HEK293T (cell line): ENCODE measurements around the gene TBX10.
"Not testable (repeated sequence)": the region's sequence is repeated elsewhere in the genome, so short reads cannot be mapped to it uniquely, and the experiment has no call there.

Experiments
- CTCF ChIA-PET: fragments of 350-600 bp; formaldehyde crosslinking; extraction: SDS; loops from one replicate; lab custom pipeline; 2021; ENCODE audit warnings: antibody characterized with exemption, inconsistent platforms; lab: Yijun Ruan, JAX
- POLR2A ChIA-PET: fragments of 350-600 bp; formaldehyde crosslinking; extraction: SDS; loops from one replicate; lab custom pipeline; 2020; ENCODE audit warnings: antibody characterized with exemption, inconsistent platforms; lab: Yijun Ruan, JAX
- DNase-seq: peaks from one replicate; pipeline ENCODE4 v3.0.0; 2012; ENCODE audit warnings: mixed read lengths; ENCODE audit errors: extremely low spot score
- ARNT ChIP-seq: fragments of 450-650 bp; IDR thresholded peaks from 2 replicates; pipeline ENCODE4 v1.6.1; 2017; ENCODE audit warnings: mild to moderate bottlenecking
- BHLHE40 ChIP-seq: fragments of 450-650 bp; IDR thresholded peaks from 2 replicates; pipeline ENCODE4 v1.6.1; 2016; ENCODE audit warnings: mild to moderate bottlenecking, moderate library complexity, borderline replicate concordance
- CTBP1 ChIP-seq: fragments of 450-650 bp; IDR thresholded peaks from 2 replicates; pipeline ENCODE4 v1.6.1; 2016; ENCODE audit warnings: borderline replicate concordance
- ELF4 ChIP-seq: fragments of 450-650 bp; IDR thresholded peaks from 2 replicates; pipeline ENCODE4 v1.6.1; 2017; ENCODE audit warnings: antibody characterized with exemption
- FOXA1 ChIP-seq: fragments of 450-650 bp; IDR thresholded peaks from 2 replicates; pipeline ENCODE4 v1.6.1; 2016; ENCODE audit warnings: mild to moderate bottlenecking
- FOXK2 ChIP-seq: fragments of 450-650 bp; IDR thresholded peaks from 2 replicates; pipeline ENCODE4 v1.6.1; 2016; ENCODE audit warnings: mild to moderate bottlenecking
- FOXM1 ChIP-seq: fragments of 450-650 bp; IDR thresholded peaks from 2 replicates; pipeline ENCODE4 v1.6.1; 2017; ENCODE audit warnings: mild to moderate bottlenecking, borderline replicate concordance
- HDGF ChIP-seq: fragments of 450-650 bp; IDR thresholded peaks from 2 replicates; pipeline ENCODE4 v1.6.1; 2017; ENCODE audit warnings: antibody characterized with exemption, borderline replicate concordance
- L3MBTL2 ChIP-seq: fragments of 450-650 bp; conservative IDR thresholded peaks from 2 replicates; pipeline ENCODE4 v1.6.1; 2016; ENCODE audit warnings: mild to moderate bottlenecking
- LEF1 ChIP-seq: fragments of 450-650 bp; IDR thresholded peaks from 2 replicates; pipeline ENCODE4 v1.6.1; 2017; ENCODE audit warnings: mild to moderate bottlenecking, borderline replicate concordance
- NFRKB ChIP-seq: fragments of 450-650 bp; IDR thresholded peaks from 2 replicates; pipeline ENCODE4 v1.6.1; 2016; ENCODE audit warnings: mild to moderate bottlenecking, moderate library complexity
- PKNOX1 ChIP-seq: fragments of 450-650 bp; IDR thresholded peaks from 2 replicates; pipeline ENCODE4 v1.6.1; 2016
- SP1 ChIP-seq: fragments of 450-650 bp; IDR thresholded peaks from 2 replicates; pipeline ENCODE4 v1.6.1; 2017
- SUZ12 ChIP-seq: fragments of 450-650 bp; IDR thresholded peaks from 2 replicates; pipeline ENCODE4 v1.6.1; 2016; ENCODE audit warnings: mild to moderate bottlenecking
- TARDBP ChIP-seq: fragments of 450-650 bp; IDR thresholded peaks from 2 replicates; pipeline ENCODE4 v1.6.1; 2016
- ZNF384 ChIP-seq: fragments of 450-650 bp; IDR thresholded peaks from 2 replicates; pipeline ENCODE4 v1.6.1; 2016

Gene TBX10

DNA sequence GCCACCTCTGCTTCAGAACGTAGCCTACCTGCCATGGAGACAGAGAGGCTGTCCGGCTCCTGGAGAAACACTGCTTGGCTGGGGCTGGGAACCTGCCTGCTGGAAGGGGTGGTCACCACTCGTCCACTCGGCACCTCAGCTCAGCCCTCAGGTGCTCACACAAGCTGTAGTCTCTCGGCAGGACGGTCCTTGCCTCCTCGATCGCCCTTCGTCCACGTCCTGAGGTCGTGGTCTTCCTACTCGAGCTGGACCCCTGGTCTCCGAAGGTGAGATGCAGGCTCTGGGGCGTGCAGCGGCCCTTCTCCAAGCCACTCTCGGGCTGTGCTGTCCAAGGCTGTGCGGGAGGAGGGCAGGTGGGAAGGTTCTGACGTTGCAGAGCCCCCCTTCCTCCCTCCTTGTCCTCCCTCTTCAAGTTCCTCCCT, at the start of gene TBX10:
TBX10 (minus strand) TSS at position 326 of the 422 bp plus-strand sequence; CDS start at position 35, 291 bp downstream.
- ChIA-PET CTCF (interaction anchor here (0.7 to 1.8 kb wide), 2 partner anchors 9 to 10 kb away, joined by 4 to 7 read pairs; partner anchors contain the start of gene NUDT8), POLR2A (no interaction called here)
- no peak for TF ChIP-seq FOXK2
- TF ChIP-seq SUZ12 = no peak
- TF ChIP-seq FOXM1 = no peak
- TF ChIP-seq HDGF = no peak
- DNase-seq = no peak

DNA sequence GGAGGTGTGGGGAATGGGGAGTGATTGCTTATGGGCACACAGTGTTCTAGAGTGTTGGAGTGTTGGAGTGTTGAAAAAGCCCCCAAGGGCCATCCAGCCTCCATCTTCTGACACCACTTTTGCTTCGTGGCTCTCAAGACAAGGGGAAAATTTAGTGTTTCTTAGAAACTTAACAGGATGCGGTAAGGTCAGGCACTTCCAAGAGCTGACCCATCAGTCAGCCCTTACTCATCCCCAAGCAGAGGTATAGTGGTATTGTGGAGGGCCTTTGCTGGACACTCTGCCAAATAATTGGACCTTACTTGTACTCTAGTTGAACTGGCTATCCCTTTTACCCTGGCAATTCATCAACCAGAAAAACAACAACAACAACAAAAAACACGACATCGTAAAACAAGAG, 49.6 kb upstream of the TBX10 start:
- ChIA-PET CTCF (no interaction called here), POLR2A (no interaction called here)
- TF ChIP-seq FOXA1 (no peak), SUZ12 (no peak), TARDBP (no peak), FOXM1 (no peak), ARNT (no peak), LEF1 (no peak), BHLHE40 (no peak), PKNOX1 (no peak), FOXK2 (no peak), ELF4 (no peak), CTBP1 (no peak), SP1 (no peak), NFRKB (no peak), ZNF384 (no peak), L3MBTL2 (no peak), HDGF (no peak)
- DNase-seq = no peak

DNA sequence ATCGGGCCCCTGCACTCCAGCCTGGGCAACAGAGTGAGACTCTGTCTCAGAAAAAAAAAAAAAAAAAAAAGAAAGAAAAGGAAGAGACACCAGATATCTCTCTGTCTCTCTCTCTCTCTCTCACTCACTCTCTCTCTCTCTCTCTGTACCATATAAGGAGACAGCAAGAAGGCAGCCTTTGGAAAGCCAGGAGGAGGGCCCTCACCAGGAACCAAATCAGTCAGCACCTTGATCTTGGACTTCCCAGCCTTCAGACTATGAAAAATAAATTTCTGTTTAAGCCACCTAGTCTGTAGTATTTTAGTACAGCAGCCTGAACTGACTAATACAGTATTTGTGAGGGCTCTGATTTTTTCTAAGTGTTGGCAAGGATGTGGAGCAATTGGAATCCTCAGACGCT, 48.4 kb upstream of the TBX10 start:
- DNase-seq = no peak
- ChIA-PET CTCF (no interaction called here), POLR2A (no interaction called here)
- TF ChIP-seq TARDBP = no peak
- TF ChIP-seq SP1 = no peak

GRCh38 chr11:67685641-67686332, 46.2 kb upstream of the TBX10 start:
- CTCF ChIA-PET = interaction anchor here (0.9 to 1.0 kb wide), 2 partner anchors 10 to 26 kb away, joined by 4 read pairs; no protein-coding TSS in a partner anchor

GRCh38 chr11:67682126-67683034, 42.8 kb upstream of the TBX10 start:
- CTCF ChIA-PET = interaction anchor here (0.6 kb wide), 1 partner anchor 26 kb away, joined by 3 read pairs; no protein-coding TSS in a partner anchor
- DNase-seq = not testable (repeated sequence)

More at GRCh38 chr11:67685641-67686332, 46.2 kb upstream of the TBX10 start:
- DNase-seq, POLR2A ChIA-PET: not testable (repeated sequence)

GRCh38 chr11:67680696-67681470, 41.3 kb upstream of the TBX10 start:
- ChIA-PET POLR2A (no interaction called here), CTCF (no interaction called here)
- no peak for DNase-seq
- TF ChIP-seq SP1 = no peak

More at GRCh38 chr11:67682126-67683034, 42.8 kb upstream of the TBX10 start:
- POLR2A ChIA-PET = not testable (repeated sequence)

DNA sequence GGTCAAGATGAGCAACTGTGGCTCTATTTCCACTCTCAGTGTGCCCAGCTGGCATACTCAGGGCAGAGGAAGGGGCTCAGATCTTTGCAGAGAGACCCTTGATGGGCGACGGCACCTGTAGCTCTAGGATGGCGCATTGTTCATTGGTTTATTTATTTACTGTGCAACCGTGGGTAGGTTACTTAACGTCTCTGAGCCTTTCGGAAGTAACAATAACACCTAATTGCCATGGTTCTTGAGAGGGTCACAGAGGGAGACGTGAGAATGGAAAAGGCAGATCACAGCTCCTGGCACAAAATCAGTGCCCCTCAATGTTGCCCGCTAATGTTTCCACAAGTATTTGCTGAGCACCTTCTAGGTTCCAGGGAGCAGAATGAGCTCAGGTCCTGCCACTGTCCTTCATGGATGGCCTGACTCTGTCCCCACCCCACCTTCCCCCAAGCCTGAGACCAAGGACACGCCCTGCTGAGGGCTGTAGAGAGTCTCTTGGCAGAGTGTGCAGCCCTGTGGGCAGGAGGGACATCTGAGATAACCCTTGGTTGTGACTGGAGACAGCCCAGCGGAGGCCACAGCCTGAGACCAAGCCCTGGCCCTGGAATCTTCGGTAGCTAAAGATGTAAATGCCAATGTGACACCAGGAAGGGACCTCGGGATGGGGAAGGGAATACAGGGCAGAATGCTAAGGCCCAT, 35.6 kb upstream of the TBX10 start:
- TF ChIP-seq L3MBTL2 (no peak), ELF4 (no peak), TARDBP (no peak), ZNF384 (no peak), FOXM1 (no peak), BHLHE40 (no peak), FOXA1 (no peak), CTBP1 (no peak), HDGF (no peak), FOXK2 (no peak)
- DNase-seq = no peak
- CTCF ChIA-PET = no interaction called here
- POLR2A ChIA-PET = no interaction called here

GRCh38 chr11:67674442-67674871, 34.9 kb upstream of the TBX10 start, which contains the start of gene ALDH3B2:
Gene ALDH3B2, minus strand, starts transcription at chr11:67674623. Its CDS starts 7,688 bp downstream, at chr11:67666935.
- CTCF ChIA-PET = no interaction called here
- TF ChIP-seq CTBP1 = no peak
- no peak for TF ChIP-seq HDGF
- TF ChIP-seq BHLHE40 = no peak
- TF ChIP-seq LEF1 = no peak
- no peak for TF ChIP-seq L3MBTL2
- TF ChIP-seq ZNF384 = no peak
- POLR2A ChIA-PET = no interaction called here
- DNase-seq = no peak
